MM.1S (cell line): Measurements from ENCODE around the gene RPS6KA3.
"Not testable (repeated sequence)": the region's sequence is repeated elsewhere in the genome, so short reads cannot be mapped to it uniquely, and the experiment has no call there.

ENCODE experiments used
- EZH2phosphoT487 ChIP-seq: fragments of 300-600 bp; sonication (generic); IDR thresholded peaks from 2 replicates; pipeline ENCODE4 v1.6.1; 2018; ENCODE audit warnings: antibody characterized with exemption, low read length
- TF ChIP-seq, protein P1 (sequence below): fragments of 300-600 bp; sonication (generic); IDR thresholded peaks from 2 replicates; pipeline ENCODE4 v1.5.1; 2016; ENCODE audit warnings: antibody characterized with exemption, low read length, mixed read lengths

DNA sequence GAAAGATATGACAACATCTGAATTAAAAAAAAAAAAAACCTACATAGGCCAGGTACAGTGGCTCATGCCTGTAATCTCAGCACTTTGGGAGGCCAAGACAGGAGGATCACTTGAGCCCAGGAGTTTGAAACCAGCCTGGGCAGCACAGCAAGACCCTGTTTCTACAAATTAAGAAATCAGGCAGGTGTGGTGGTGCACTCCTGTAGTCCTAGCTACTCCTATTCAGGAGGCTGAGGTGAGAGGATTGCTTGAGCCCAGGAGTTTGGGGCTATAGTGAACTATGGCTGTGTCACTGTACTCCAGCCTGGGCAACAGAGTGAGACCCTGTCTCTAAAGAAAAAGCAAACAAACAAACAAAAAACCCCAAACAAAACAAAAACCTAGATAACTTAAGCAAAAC is 104.2 kb downstream of the RPS6KA3 start:
- TF ChIP-seq, protein P1, sequence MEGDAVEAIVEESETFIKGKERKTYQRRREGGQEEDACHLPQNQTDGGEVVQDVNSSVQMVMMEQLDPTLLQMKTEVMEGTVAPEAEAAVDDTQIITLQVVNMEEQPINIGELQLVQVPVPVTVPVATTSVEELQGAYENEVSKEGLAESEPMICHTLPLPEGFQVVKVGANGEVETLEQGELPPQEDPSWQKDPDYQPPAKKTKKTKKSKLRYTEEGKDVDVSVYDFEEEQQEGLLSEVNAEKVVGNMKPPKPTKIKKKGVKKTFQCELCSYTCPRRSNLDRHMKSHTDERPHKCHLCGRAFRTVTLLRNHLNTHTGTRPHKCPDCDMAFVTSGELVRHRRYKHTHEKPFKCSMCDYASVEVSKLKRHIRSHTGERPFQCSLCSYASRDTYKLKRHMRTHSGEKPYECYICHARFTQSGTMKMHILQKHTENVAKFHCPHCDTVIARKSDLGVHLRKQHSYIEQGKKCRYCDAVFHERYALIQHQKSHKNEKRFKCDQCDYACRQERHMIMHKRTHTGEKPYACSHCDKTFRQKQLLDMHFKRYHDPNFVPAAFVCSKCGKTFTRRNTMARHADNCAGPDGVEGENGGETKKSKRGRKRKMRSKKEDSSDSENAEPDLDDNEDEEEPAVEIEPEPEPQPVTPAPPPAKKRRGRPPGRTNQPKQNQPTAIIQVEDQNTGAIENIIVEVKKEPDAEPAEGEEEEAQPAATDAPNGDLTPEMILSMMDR, result not testable (repeated sequence)
- not testable (repeated sequence) for TF ChIP-seq EZH2phosphoT487
